HepG2 (cell line): ENCODE results near the gene OR1F1. TPM values are rescaled to one million over a fixed set of nuclear protein-coding genes. Genes with fewer than 3 reads are reported as not detected.

Experiments
- AGO1 ChIP-seq: fragments of 200-400 bp; formaldehyde crosslinking; IDR thresholded peaks from 2 replicates; pipeline ENCODE4 v1.6.1; 2017; ENCODE audit warnings: mild to moderate bottlenecking, low read depth, low read length, moderate library complexity; ENCODE audit not compliant: poor library complexity, severe bottlenecking
- IRX3 ChIP-seq: sonication (generic); formaldehyde crosslinking; IDR thresholded peaks from 2 replicates; pipeline ENCODE4 v1.8.1; 2023; ENCODE audit warnings: mild to moderate bottlenecking, low read depth, missing genetic modification reagents, borderline replicate concordance
- JUNB ChIP-seq: sonication (generic); formaldehyde crosslinking; IDR thresholded peaks from 2 replicates; pipeline ENCODE4 v1.8.0; 2022; ENCODE audit warnings: missing genetic modification reagents, mild to moderate bottlenecking, borderline replicate concordance
- NAIF1 ChIP-seq: sonication (generic); formaldehyde crosslinking; IDR thresholded peaks from 2 replicates; pipeline ENCODE4 v1.5.0; 2020; ENCODE audit warnings: mild to moderate bottlenecking, missing genetic modification reagents, borderline replicate concordance
- NFE2L1 ChIP-seq: sonication (generic); formaldehyde crosslinking; IDR thresholded peaks from 2 replicates; pipeline ENCODE4 v1.4.0; 2020; ENCODE audit warnings: missing genetic modification reagents, mild to moderate bottlenecking, borderline replicate concordance
- PRMT3 ChIP-seq: sonication (generic); formaldehyde crosslinking; IDR thresholded peaks from 2 replicates; pipeline ENCODE4 v1.8.1; 2022; ENCODE audit warnings: low read depth, mild to moderate bottlenecking, moderate library complexity, missing genetic modification reagents, borderline replicate concordance
- SIN3B ChIP-seq: fragments of 150-350 bp; IDR thresholded peaks from 2 replicates; pipeline ENCODE4 v1.6.1; 2014; ENCODE audit warnings: low read length
- SP140L ChIP-seq: sonication (generic); formaldehyde crosslinking; IDR thresholded peaks from 2 replicates; pipeline ENCODE4 v1.4.0; 2020; ENCODE audit warnings: missing genetic modification reagents, borderline replicate concordance
- YEATS4 ChIP-seq: sonication (generic); formaldehyde crosslinking; IDR thresholded peaks from 2 replicates; pipeline ENCODE4 v1.4.0; 2020; ENCODE audit warnings: missing genetic modification reagents, borderline replicate concordance
- ZNF337 ChIP-seq: sonication (generic); formaldehyde crosslinking; IDR thresholded peaks from 2 replicates; pipeline ENCODE4 v1.5.1; 2020; ENCODE audit warnings: missing genetic modification reagents, low read depth, mild to moderate bottlenecking, borderline replicate concordance
- ZNF569 ChIP-seq: sonication (generic); formaldehyde crosslinking; IDR thresholded peaks from 2 replicates; pipeline ENCODE4 v1.5.0; 2020; ENCODE audit warnings: mild to moderate bottlenecking, missing genetic modification reagents, moderate library complexity, borderline replicate concordance
- ZNF570 ChIP-seq: sonication (generic); formaldehyde crosslinking; IDR thresholded peaks from 2 replicates; pipeline ENCODE4 v1.4.0; 2020; ENCODE audit warnings: mild to moderate bottlenecking, missing genetic modification reagents, borderline replicate concordance
- ZNF572 ChIP-seq: sonication (generic); formaldehyde crosslinking; IDR thresholded peaks from 2 replicates; pipeline ENCODE4 v1.5.1; 2020; ENCODE audit warnings: mild to moderate bottlenecking, missing genetic modification reagents
- ZNF747 ChIP-seq: sonication (generic); formaldehyde crosslinking; IDR thresholded peaks from 2 replicates; pipeline ENCODE4 v1.8.1; 2023; ENCODE audit warnings: missing genetic modification reagents, mild to moderate bottlenecking, borderline replicate concordance
- polyA plus RNA-seq, 8 experiments: library from polyadenylated mRNA; depleted of rRNA in 3 of 8; stranded (reverse) in 7 of 8; unstranded in 1 of 8; fragments of >200 nt; fragmentation: Illumina TruSeq in 4 of 8; extraction: Trizol in 4 of 8; gene quantifications; 2 replicates each; pipeline versions ENCODE4 v1.2.1 to v1.2.3, GENCODE V29; 2011 to 2016; ENCODE audit warnings: low read depth in 4 of 8, missing spikeins in 1 of 8, mixed read lengths in 1 of 8; ENCODE audit not compliant: insufficient read depth in 1 of 8
- total RNA-seq, 5 experiments: library from RNA; depleted of rRNA; stranded (reverse); fragments of >200 nt; fragmentation: Illumina TruSeq; extraction: Trizol; gene quantifications; 2 replicates each; pipeline ENCODE4 v1.2.3, GENCODE V29; 2016; ENCODE audit warnings: low read depth in 1 of 5
- TF ChIP-seq, protein P1 (sequence below): sonication (generic); formaldehyde crosslinking; IDR thresholded peaks from 2 replicates; pipeline ENCODE4 v1.4.0; 2020; ENCODE audit warnings: missing genetic modification reagents
- TF ChIP-seq, protein P2 (sequence below): sonication (generic); formaldehyde crosslinking; IDR thresholded peaks from 2 replicates; pipeline ENCODE4; 2020; ENCODE audit warnings: missing genetic modification reagents, mild to moderate bottlenecking, borderline replicate concordance
- TF ChIP-seq, protein P3 (sequence below): sonication (generic); formaldehyde crosslinking; IDR thresholded peaks from 2 replicates; pipeline ENCODE4 v1.5.0; 2020; ENCODE audit warnings: mild to moderate bottlenecking, missing genetic modification reagents, borderline replicate concordance

The OR1F1 gene
- total and polyA plus RNA-seq, 2 of the 13 experiments (the other 11 are each of a cell fraction or from before 2014, with no cell fraction given): 0.90 TPM; not detected in 1

DNA sequence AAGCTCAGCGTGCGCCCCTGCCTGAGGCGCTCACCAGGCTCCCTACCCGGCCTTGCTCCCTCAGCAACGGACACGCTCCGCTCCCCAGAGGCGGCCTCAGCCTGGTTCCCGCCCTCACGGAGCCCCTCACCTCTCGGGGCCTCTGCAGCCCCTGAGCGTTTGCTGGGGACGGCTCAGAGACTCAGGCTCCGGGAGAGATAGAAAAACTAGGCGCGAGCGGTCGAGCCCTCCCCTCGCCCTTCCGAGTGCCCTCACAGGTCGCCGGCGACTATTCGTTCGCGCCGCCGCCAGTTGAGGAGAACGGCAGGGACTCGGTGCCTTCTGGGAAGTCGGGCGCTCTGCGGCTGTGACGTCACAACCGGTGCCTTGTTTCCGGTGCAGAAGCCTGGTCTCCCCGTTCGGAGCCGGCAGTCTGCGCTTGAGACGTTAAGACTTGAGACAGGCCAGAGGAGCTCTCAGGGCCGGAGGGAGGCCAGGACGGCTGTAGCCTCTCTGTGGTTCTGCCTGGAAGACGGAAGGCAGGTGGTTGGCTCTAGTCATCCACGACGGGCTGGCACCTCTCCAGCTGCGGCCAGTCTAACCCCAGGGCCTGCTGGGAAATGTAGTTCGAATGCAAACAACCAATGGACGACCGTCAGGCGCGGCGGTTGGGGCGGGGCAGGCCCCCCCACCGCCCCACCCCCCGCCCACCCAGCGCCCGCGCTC is 47.0 kb downstream of the OR1F1 start, which contains the start of gene ZNF200 (continued):
- TF ChIP-seq ZNF569 (0 out of 2 replicates have a peak, but pooled peaks have one; percentile 40), NFE2L1 (CRISPR knock-in tag) (0 out of 2 replicates have a peak, but pooled peaks have one; percentile 38), ZNF747 (CRISPR knock-in tag) (no peak; the same call in 1 of the 2 replicates), ZNF337 (no peak), ZNF572 (CRISPR knock-in tag) (no peak), AGO1 (no peak), NAIF1 (CRISPR knock-in tag) (no peak), JUNB (CRISPR knock-in tag) (no peak), SP140L (CRISPR knock-in tag) (0 out of 2 replicates have a peak, but pooled peaks have one; percentile 56), YEATS4 (peak; percentile 65; the same call in 1 of the 2 replicates), SIN3B (0 out of 2 replicates have a peak, but pooled peaks have one; percentile 70), PRMT3 (CRISPR knock-in tag) (no peak), IRX3 (no peak), ZNF570 (CRISPR knock-in tag) (no peak)
- TF ChIP-seq, protein P1, sequence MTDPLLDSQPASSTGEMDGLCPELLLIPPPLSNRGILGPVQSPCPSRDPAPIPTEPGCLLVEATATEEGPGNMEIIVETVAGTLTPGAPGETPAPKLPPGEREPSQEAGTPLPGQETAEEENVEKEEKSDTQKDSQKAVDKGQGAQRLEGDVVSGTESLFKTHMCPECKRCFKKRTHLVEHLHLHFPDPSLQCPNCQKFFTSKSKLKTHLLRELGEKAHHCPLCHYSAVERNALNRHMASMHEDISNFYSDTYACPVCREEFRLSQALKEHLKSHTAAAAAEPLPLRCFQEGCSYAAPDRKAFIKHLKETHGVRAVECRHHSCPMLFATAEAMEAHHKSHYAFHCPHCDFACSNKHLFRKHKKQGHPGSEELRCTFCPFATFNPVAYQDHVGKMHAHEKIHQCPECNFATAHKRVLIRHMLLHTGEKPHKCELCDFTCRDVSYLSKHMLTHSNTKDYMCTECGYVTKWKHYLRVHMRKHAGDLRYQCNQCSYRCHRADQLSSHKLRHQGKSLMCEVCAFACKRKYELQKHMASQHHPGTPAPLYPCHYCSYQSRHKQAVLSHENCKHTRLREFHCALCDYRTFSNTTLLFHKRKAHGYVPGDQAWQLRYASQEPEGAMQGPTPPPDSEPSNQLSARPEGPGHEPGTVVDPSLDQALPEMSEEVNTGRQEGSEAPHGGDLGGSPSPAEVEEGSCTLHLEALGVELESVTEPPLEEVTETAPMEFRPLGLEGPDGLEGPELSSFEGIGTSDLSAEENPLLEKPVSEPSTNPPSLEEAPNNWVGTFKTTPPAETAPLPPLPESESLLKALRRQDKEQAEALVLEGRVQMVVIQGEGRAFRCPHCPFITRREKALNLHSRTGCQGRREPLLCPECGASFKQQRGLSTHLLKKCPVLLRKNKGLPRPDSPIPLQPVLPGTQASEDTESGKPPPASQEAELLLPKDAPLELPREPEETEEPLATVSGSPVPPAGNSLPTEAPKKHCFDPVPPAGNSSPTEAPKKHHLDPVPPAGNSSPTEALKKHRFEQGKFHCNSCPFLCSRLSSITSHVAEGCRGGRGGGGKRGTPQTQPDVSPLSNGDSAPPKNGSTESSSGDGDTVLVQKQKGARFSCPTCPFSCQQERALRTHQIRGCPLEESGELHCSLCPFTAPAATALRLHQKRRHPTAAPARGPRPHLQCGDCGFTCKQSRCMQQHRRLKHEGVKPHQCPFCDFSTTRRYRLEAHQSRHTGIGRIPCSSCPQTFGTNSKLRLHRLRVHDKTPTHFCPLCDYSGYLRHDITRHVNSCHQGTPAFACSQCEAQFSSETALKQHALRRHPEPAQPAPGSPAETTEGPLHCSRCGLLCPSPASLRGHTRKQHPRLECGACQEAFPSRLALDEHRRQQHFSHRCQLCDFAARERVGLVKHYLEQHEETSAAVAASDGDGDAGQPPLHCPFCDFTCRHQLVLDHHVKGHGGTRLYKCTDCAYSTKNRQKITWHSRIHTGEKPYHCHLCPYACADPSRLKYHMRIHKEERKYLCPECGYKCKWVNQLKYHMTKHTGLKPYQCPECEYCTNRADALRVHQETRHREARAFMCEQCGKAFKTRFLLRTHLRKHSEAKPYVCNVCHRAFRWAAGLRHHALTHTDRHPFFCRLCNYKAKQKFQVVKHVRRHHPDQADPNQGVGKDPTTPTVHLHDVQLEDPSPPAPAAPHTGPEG: peak; percentile 71; the same call in 1 of the 2 replicates
- TF ChIP-seq, protein P2, sequence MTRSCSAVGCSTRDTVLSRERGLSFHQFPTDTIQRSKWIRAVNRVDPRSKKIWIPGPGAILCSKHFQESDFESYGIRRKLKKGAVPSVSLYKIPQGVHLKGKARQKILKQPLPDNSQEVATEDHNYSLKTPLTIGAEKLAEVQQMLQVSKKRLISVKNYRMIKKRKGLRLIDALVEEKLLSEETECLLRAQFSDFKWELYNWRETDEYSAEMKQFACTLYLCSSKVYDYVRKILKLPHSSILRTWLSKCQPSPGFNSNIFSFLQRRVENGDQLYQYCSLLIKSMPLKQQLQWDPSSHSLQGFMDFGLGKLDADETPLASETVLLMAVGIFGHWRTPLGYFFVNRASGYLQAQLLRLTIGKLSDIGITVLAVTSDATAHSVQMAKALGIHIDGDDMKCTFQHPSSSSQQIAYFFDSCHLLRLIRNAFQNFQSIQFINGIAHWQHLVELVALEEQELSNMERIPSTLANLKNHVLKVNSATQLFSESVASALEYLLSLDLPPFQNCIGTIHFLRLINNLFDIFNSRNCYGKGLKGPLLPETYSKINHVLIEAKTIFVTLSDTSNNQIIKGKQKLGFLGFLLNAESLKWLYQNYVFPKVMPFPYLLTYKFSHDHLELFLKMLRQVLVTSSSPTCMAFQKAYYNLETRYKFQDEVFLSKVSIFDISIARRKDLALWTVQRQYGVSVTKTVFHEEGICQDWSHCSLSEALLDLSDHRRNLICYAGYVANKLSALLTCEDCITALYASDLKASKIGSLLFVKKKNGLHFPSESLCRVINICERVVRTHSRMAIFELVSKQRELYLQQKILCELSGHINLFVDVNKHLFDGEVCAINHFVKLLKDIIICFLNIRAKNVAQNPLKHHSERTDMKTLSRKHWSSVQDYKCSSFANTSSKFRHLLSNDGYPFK (CRISPR knock-in tag): peak; percentile 82
- TF ChIP-seq, protein P3, sequence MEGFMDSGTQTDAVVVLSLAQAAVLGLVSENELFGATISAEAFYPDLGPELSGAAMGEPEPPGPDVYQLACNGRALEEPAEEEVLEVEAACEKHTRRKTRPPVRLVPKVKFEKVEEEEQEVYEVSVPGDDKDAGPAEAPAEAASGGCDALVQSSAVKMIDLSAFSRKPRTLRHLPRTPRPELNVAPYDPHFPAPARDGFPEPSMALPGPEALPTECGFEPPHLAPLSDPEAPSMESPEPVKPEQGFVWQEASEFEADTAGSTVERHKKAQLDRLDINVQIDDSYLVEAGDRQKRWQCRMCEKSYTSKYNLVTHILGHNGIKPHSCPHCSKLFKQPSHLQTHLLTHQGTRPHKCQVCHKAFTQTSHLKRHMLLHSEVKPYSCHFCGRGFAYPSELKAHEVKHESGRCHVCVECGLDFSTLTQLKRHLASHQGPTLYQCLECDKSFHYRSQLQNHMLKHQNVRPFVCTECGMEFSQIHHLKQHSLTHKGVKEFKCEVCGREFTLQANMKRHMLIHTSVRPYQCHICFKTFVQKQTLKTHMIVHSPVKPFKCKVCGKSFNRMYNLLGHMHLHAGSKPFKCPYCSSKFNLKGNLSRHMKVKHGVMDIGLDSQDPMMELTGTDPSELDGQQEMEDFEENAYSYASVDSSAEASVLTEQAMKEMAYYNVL: peak; percentile 68; the same call in 1 of the 2 replicates
